Measurements from ENCODE around the gene STRBP. TPM values are rescaled to one million over a fixed set of nuclear protein-coding genes. Genes with fewer than 3 reads are reported as not detected.

Gene STRBP
- polyA plus RNA-seq, 5 donors: 30.4 to 38.3 (median 37.5) TPM

GRCh38 chr9:123131258-123131657 is 137.1 kb downstream of the STRBP start:
- no peak for DNase-seq

GRCh38 chr9:123129423-123129822 is 139.0 kb downstream of the STRBP start:
- no peak for DNase-seq

GRCh38 chr9:123128591-123128990 is 139.8 kb downstream of the STRBP start:
- no peak for DNase-seq

- DNase-seq: no peak
Measured at GRCh38 chr9:123127512-123128075, 140.8 kb downstream of the STRBP start.

GRCh38 chr9:123121457-123121856 is 146.9 kb downstream of the STRBP start:
- DNase-seq: no peak

GRCh38 chr9:123120953-123121352 is 147.4 kb downstream of the STRBP start:
- no peak for DNase-seq

GRCh38 chr9:123120131-123120530 is 148.3 kb downstream of the STRBP start:
- no peak for DNase-seq

- no peak for DNase-seq
Measured at GRCh38 chr9:123119566-123119965, 148.8 kb downstream of the STRBP start.

- no peak for DNase-seq
Measured at GRCh38 chr9:123116036-123116435, 152.3 kb downstream of the STRBP start.

- DNase-seq: no peak
Measured at GRCh38 chr9:123115146-123115913, 153.1 kb downstream of the STRBP start.

GRCh38 chr9:123113185-123113584 is 155.2 kb downstream of the STRBP start:
- no peak for DNase-seq

- no peak for DNase-seq
Measured at GRCh38 chr9:123112015-123112975, 156.1 kb downstream of the STRBP start.

GRCh38 chr9:123111427-123112014 is 156.9 kb downstream of the STRBP start:
- DNase-seq: no peak

- no peak for DNase-seq
Measured at GRCh38 chr9:123109540-123110279, 158.7 kb downstream of the STRBP start.

GRCh38 chr9:123108976-123109375 is 159.4 kb downstream of the STRBP start:
- DNase-seq: no peak

- DNase-seq: no peak
Measured at GRCh38 chr9:123107639-123108285, 160.6 kb downstream of the STRBP start.

- DNase-seq: no peak
Measured at GRCh38 chr9:123105490-123105889, 162.9 kb downstream of the STRBP start.

GRCh38 chr9:123104807-123105206 is 163.6 kb downstream of the STRBP start:
- no peak for DNase-seq

GRCh38 chr9:123102375-123103113 is 165.8 kb downstream of the STRBP start:
- DNase-seq: no peak

- DNase-seq: no peak
Measured at GRCh38 chr9:123099548-123099947, 168.8 kb downstream of the STRBP start.
